MM.1S (cell line): ENCODE data around the gene DCN.

Source experiments
- DNase-seq: peaks from one replicate; pipeline ENCODE4 v3.0.0-alpha.2; 2015
- H2AFZ ChIP-seq: fragments of 300-600 bp; sonication (generic); 2 replicates; pipeline ENCODE4 v1.6.0; 2016; ENCODE audit warnings: antibody characterized with exemption, low read length
- H3F3A ChIP-seq: fragments of 300-600 bp; sonication (generic); 2 replicates; pipeline ENCODE4 v1.6.1; 2016; ENCODE audit warnings: mild to moderate bottlenecking, antibody characterized with exemption, low read length, moderate library complexity, mixed read lengths; ENCODE audit not compliant: insufficient read depth
- H3K27ac ChIP-seq: fragments of 300-600 bp; sonication (generic); 2 replicates; pipeline ENCODE4 v1.5.1; 2016; ENCODE audit warnings: mild to moderate bottlenecking, low read length
- H3K27me3 ChIP-seq: fragments of 300-600 bp; sonication (generic); replicated peaks from 2 replicates; pipeline ENCODE4 v1.6.0; 2016; ENCODE audit warnings: low read length; ENCODE audit not compliant: insufficient read depth
- H3K36me3 ChIP-seq: fragments of 300-600 bp; sonication (generic); replicated peaks from 2 replicates; pipeline ENCODE4 v1.6.1; 2016; ENCODE audit warnings: mild to moderate bottlenecking, low read length, mixed read lengths; ENCODE audit not compliant: insufficient read depth
- H3K4me1 ChIP-seq: fragments of 300-600 bp; sonication (generic); 2 replicates; pipeline ENCODE4 v1.6.1; 2016; ENCODE audit warnings: low read length, mixed read lengths
- H3K4me2 ChIP-seq: fragments of 300-600 bp; sonication (generic); 2 replicates; pipeline ENCODE4 v1.6.0; 2016; ENCODE audit warnings: low read depth, low read length
- H3K4me3 ChIP-seq: fragments of 300-600 bp; sonication (generic); 2 replicates; pipeline ENCODE4 v1.5.1; 2016; ENCODE audit warnings: low read length, mixed read lengths
- H3K79me2 ChIP-seq: fragments of 300-600 bp; sonication (generic); 2 replicates; pipeline ENCODE4 v1.6.1; 2016; ENCODE audit warnings: mixed run types, low read length, mixed read lengths
- H3K9ac ChIP-seq: fragments of 300-600 bp; sonication (generic); 2 replicates; pipeline ENCODE4 v1.6.1; 2016; ENCODE audit warnings: low read length, mixed read lengths
- H3K9me2 ChIP-seq: fragments of 300-600 bp; sonication (generic); replicated peaks from 2 replicates; pipeline ENCODE4 v1.6.1; 2016; ENCODE audit warnings: mild to moderate bottlenecking, low read length, mixed read lengths; ENCODE audit not compliant: insufficient read depth
- H3K9me3 ChIP-seq: fragments of 300-600 bp; sonication (generic); replicated peaks from 2 replicates; pipeline ENCODE4 v1.6.1; 2016; ENCODE audit warnings: mild to moderate bottlenecking, low read length, mixed read lengths; ENCODE audit not compliant: insufficient read depth
- H4K20me1 ChIP-seq: fragments of 300-600 bp; sonication (generic); 2 replicates; pipeline ENCODE4 v1.6.1; 2016; ENCODE audit warnings: mild to moderate bottlenecking, low read length, moderate library complexity, mixed read lengths; ENCODE audit not compliant: insufficient read depth
- EZH2 ChIP-seq: fragments of 300-600 bp; sonication (generic); optimal IDR thresholded peaks from 2 replicates; pipeline ENCODE3; 2017; ENCODE audit warnings: low read depth, mild to moderate bottlenecking, antibody characterized with exemption, low read length, mixed read lengths
- EZH2phosphoT487 ChIP-seq: fragments of 300-600 bp; sonication (generic); IDR thresholded peaks from 2 replicates; pipeline ENCODE4 v1.6.1; 2018; ENCODE audit warnings: antibody characterized with exemption, low read length
- TF ChIP-seq, protein P1 (sequence below): fragments of 300-600 bp; sonication (generic); IDR thresholded peaks from 2 replicates; pipeline ENCODE4 v1.5.1; 2016; ENCODE audit warnings: antibody characterized with exemption, low read length, mixed read lengths

Gene DCN

DNA sequence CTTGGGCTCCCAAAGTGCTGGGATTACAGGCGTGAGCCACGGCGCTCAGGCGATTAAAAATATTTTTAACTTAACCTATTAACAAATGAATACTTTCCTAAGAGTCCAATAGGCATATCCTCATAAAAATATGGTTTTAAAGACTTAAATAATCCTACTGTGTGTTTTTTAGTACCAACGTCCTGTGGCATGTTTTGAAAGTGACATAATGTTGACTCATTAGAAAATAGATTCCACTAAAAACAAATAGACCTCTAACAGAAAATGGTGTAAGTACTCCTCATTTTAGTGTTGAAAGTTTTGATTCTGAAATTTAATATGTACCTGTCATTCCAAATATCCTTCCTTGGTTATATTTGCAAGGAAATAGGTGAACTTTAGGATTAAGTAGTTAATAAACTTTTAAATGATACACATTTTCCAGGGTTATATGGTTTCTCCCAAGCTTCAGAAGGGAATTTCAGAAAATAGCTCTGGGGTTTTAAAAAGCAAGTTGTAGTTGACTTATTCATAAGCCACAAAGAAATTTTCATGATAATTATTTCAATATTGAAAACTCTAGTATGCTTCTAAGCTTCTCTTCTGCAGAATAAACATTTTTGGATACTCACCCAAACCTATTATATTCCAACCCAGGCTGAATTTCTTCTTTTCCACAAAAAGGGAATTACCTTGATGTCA is 59.2 kb downstream of the DCN start:
- Histone ChIP-seq H3K36me3 (no peaks in the 10 kb centered on the region), H3K9me3 (no peaks in the 10 kb centered on the region), H4K20me1 (no peaks in the 10 kb centered on the region), H3K27ac (no peak overlapping the region), H3K79me2 (no peaks in the 10 kb centered on the region), H3F3A (no peaks in the 10 kb centered on the region), H3K4me1 (no peaks in the 10 kb centered on the region), H2AFZ (no peak overlapping the region), H3K27me3 (no peaks in the 10 kb centered on the region), H3K9me2 (no peaks in the 10 kb centered on the region), H3K4me2 (no peak overlapping the region), H3K9ac (no peak overlapping the region), H3K4me3 (no peak overlapping the region)
- no peak for DNase-seq
- no peak for TF ChIP-seq EZH2
- TF ChIP-seq, protein P1, sequence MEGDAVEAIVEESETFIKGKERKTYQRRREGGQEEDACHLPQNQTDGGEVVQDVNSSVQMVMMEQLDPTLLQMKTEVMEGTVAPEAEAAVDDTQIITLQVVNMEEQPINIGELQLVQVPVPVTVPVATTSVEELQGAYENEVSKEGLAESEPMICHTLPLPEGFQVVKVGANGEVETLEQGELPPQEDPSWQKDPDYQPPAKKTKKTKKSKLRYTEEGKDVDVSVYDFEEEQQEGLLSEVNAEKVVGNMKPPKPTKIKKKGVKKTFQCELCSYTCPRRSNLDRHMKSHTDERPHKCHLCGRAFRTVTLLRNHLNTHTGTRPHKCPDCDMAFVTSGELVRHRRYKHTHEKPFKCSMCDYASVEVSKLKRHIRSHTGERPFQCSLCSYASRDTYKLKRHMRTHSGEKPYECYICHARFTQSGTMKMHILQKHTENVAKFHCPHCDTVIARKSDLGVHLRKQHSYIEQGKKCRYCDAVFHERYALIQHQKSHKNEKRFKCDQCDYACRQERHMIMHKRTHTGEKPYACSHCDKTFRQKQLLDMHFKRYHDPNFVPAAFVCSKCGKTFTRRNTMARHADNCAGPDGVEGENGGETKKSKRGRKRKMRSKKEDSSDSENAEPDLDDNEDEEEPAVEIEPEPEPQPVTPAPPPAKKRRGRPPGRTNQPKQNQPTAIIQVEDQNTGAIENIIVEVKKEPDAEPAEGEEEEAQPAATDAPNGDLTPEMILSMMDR, result no peak
- no peak for TF ChIP-seq EZH2phosphoT487

DNA sequence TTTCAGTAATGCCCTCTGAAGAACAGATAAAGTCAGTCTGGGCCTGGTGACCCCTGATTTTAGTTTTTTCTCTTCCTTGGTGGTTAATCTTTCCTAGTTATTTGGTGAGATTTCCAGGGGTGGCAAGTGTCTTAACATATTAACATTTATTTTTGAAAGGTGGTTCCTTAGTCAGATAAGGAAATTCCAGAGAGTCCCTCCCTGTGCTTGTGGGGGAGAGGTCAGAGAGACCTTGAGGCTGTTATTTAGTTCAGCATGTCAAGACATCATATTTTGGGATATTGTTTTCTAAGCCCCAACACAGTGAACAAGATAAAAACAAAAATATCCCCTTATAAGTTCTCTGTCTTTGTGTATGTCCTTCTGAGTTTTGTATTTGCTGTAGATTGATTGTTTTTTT is 61.8 kb downstream of the DCN start:
- Histone ChIP-seq H2AFZ (no peak overlapping the region), H3K36me3 (no peaks in the 10 kb centered on the region), H3K4me2 (no peak overlapping the region), H4K20me1 (no peaks in the 10 kb centered on the region), H3K4me1 (no peaks in the 10 kb centered on the region), H3K9me2 (no peaks in the 10 kb centered on the region), H3F3A (no peaks in the 10 kb centered on the region), H3K27ac (no peak overlapping the region), H3K9me3 (no peaks in the 10 kb centered on the region), H3K4me3 (no peak overlapping the region), H3K9ac (no peak overlapping the region), H3K79me2 (no peaks in the 10 kb centered on the region), H3K27me3 (no peaks in the 10 kb centered on the region)
- TF ChIP-seq, protein P1, result no peak
- TF ChIP-seq EZH2phosphoT487 (no peak), EZH2 (no peak)
- DNase-seq, result no peak

DNA sequence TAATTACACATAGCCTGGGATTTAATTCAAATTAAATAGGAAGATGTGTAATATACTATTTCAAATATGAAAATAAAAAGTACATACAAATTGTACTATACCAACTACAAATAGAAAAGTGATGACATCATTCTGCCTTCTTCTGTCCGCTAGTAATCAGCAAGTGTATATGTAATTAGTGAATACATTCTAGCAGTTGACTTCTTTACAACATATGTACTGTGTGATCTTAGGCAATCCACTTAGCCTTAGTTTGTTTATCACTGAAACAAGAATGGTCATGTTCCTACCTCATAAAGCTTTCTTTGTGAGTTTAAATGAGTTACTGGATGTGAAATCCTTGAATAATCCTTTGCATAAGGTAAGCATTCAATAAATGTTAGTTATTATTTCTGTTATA is 63.5 kb downstream of the DCN start:
- no peak overlapping the region for H3K9ac ChIP-seq
- H4K20me1 ChIP-seq, result no peaks in the 10 kb centered on the region
- DNase-seq, result no peak
- H3K4me1 ChIP-seq, result no peaks in the 10 kb centered on the region
- TF ChIP-seq, protein P1, result no peak
- no peak for TF ChIP-seq EZH2phosphoT487
- no peaks in the 10 kb centered on the region for H3F3A ChIP-seq
- H3K9me2 ChIP-seq, result no peaks in the 10 kb centered on the region
- no peaks in the 10 kb centered on the region for H3K9me3 ChIP-seq
- H3K4me3 ChIP-seq, result no peak overlapping the region
- H3K27me3 ChIP-seq, result no peaks in the 10 kb centered on the region
- no peak overlapping the region for H3K4me2 ChIP-seq
- no peak overlapping the region for H2AFZ ChIP-seq
- H3K27ac ChIP-seq, result no peak overlapping the region
- H3K36me3 ChIP-seq, result no peaks in the 10 kb centered on the region
- H3K79me2 ChIP-seq, result no peaks in the 10 kb centered on the region
